GM19099 (cell line): ENCODE data around the gene DHPS.

ENCODE experiments used
- POLR2A ChIP-seq: IDR thresholded peaks from 3 replicates; pipeline ENCODE4 v1.6.1; 2011; ENCODE audit warnings: low read depth; ENCODE audit not compliant: insufficient read length; ENCODE audit errors: extremely low read depth

Gene DHPS

DNA sequence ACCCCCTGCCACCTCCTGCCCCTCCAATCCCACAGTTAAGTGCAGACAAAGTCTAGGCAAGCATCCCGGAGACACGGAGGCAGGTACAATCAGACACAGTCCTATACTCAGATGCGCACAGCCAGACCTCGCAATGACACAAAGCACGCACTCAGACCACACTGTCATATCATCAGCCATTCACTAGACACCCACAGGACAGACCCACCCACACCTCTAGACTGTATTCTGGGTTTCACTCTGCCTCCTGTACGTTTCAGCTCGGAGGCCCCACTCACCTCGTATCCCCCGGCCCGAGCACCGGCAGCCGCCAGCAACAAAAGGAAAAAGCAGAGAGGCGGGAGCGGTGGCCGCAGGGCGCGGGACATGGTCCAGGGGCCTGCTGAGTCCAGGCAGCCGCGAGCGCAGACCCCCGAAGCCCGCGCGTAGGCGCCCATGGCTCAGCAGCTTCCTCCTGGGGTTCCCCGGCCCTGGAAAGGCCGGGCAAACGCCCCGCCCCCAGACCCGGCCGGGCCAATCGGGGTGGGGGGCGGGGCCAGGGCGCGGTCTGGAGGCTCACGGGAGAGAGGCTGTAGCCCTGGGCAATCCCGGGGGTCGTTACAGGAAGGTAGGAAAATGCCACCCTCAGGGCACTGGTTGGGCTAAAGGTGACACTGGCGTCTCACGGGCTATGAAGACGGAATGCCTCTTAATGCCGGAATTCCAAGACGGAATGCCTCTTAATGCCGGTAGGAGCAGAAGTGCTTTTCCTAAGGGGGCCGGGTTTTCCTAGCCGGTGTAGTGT is 15.2 kb downstream of the DHPS start, which contains the start of the genes MAN2B1 and WDR83:
Gene MAN2B1, minus strand, starts transcription at position 478 of the 784 bp plus-strand sequence. Its CDS starts 41 bp downstream, at position 437.
Gene WDR83, plus strand, starts transcription at position 543 of the 784 bp plus-strand sequence. CDS start 2,984 bp downstream, outside the sequence.
- TF ChIP-seq POLR2A = peak; percentile 83

DNA sequence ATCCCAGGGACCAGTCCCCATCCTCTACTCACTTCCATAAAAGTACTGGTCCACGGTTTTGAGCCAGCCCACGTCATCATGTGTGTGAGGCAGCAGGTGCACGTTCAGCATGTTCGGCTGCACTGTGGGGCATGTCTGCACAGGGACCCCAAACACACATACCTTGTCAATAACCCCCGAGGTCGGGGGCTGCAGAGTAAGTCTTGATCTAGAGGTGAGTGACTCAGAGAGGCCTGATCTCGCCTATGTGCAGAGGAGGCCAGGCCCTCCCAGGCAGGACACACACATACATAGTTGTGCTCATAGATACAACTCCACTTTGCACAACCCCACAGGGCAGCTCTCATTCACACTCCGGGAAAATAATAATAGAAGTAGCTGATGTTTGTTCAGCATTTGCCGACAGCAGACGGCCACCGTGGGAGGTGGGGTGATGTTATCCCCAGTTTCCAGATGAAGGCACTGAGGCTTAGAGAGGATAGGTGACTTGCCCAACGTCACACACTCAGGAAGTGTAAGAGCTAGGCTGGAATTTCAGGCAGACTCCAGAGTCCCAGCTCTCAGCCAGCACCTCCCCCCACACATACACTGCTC is 15.9 kb downstream of the DHPS start:
- TF ChIP-seq POLR2A = peak; percentile 2

DNA sequence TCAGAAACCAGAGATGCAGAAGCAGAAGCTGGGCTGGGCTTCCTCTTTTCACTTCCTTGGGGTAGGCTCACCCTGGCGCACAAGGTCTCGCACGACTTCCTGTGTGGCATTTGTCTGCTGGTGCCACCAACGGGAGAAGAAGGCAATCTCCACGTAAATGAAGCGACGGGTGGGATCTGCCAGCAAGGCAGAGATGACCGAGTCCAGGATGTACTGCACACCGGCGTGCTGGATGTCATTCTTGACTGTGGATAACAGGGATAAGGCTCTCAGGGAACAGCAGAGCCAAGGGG is 16.5 kb downstream of the DHPS start:
- TF ChIP-seq POLR2A = peak; percentile 60

DNA sequence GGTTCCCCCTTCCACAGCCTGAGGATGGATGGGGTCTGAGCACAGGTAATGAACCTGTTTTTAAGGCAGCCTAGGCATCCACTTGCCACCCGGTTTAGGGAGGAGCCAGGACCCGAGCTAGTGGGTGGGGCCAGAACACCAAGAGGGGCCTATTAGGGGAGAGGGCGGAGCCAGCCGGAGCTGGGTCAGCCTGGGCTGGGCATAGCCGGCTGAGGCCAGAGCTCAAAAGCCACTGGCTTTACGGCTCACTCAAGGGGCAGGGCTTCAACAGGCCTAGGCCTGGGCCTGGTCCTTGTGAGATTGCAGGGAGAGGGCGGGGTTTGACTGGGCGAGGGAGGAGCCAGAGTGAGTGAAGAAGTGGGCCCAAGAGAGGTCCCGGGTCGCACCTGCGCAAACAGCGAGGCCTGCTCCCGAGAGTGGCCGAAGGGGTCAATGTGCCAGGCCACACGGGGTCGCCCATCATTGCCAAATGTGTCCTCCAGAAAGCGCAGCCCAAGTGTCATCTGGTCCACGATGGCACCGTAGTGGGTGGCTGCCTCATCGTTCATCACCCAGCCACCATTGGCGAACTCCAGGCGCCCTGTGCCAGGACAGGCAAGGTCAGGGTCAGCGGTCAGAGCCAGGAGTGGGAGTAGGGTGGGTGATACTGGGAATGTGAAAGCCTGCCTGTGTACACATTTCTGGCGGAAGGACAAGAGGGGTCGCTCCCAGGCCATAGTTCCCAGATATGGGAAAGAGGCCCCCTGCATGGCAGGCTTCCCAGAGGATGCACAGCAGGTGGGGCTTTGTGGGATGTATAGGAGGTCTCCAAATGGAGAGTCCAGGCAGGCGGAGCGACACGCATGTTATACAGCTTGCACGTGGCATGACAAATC is 17.0 kb downstream of the DHPS start:
- no peak for TF ChIP-seq POLR2A

DNA sequence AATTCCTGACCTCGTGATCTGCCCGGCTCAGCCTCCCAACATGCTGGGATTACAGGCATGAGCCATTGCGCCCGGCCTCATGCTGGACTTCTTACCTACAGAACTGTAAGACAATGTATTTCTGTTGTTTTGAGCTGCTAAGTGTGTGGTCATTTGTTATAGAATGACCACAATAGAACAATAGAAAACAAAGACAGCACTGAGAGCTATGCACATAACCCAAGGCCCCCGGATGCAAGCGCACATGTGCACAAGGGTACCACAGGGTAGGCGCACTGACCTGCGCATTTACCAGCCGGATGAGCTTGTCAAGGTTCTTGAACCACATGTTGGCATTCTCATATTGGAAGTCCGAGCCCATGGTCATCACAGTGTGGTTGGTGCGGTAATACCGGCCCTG is 20.7 kb downstream of the DHPS start:
- TF ChIP-seq POLR2A = no peak

GRCh38 chr19:12657966-12658365 is 23.7 kb downstream of the DHPS start:
- no peak for TF ChIP-seq POLR2A

GRCh38 chr19:12656899-12657571 is 24.6 kb downstream of the DHPS start:
- TF ChIP-seq POLR2A = no peak

GRCh38 chr19:12655546-12655945 is 26.1 kb downstream of the DHPS start:
- TF ChIP-seq POLR2A = no peak

DNA sequence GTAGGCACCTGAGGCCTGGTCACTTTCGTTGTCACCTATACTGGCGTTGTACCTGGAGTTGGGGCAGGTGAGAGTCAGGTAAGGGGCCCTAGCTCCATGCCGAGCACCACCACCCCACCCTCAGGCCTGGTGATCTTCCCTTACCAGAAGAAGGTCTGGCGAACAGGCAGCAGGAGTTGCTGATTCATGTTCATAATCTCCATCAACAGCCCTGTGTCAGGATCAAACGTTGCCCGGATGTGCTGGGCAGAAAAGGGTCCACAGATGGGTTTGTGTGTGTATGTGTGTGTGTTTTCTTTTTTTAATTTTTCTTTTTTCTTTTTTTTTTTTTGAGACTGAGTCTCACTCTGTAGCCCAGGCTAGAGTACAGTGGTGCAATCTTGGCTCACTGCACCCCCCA is 29.5 kb downstream of the DHPS start:
- TF ChIP-seq POLR2A = no peak

GRCh38 chr19:12649941-12650340 is 31.7 kb downstream of the DHPS start:
- TF ChIP-seq POLR2A = no peak

DNA sequence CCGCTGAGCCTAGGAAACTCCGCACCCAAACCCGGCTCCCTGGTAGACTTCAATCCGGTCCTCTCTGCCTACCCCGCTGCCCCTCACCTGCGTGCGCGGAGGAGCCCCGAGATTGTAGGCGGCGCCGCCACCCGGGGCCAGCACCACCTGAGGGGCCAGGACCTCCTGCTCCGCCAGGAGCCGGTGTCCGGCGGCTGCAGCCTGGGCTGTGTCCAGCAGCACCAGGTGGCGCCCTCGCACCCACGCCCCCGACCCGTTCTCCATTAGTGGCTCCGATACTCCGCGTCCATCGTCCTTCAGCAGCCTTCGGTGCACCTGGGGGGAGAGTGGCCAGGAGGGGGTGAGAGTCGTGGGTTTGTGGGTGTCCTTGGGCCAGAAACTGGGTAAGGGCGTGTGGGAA is 33.6 kb downstream of the DHPS start:
- TF ChIP-seq POLR2A = no peak

DNA sequence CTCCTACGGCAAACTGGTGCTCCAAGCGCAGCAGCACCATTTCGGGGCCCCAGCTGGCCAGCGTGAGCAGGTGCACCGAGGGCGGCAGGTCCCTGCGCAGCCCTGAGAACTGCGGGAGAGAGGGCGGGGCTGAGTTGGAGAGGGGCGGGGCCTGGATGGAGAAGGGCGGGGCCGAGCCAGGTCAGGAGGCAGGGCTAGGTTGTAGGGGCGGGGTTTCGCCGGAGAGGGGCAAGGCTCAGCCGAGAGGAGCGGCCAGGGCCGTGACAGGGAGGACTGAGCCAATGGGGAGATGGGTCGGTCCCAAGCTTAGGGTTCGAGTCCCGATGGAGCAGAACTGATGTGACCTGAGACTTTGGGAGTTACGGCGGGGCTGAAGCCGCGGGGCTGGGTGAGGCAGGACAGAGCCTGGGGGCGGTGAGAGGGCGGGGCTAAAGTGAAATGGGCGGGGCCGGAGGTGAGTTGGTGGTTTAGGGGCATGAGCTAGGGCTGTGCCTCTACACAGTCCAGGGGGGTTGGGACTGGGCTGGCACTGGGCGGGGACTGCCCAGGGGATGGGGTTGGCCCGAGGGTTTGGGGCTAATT is 34.1 kb downstream of the DHPS start:
- no peak for TF ChIP-seq POLR2A

DNA sequence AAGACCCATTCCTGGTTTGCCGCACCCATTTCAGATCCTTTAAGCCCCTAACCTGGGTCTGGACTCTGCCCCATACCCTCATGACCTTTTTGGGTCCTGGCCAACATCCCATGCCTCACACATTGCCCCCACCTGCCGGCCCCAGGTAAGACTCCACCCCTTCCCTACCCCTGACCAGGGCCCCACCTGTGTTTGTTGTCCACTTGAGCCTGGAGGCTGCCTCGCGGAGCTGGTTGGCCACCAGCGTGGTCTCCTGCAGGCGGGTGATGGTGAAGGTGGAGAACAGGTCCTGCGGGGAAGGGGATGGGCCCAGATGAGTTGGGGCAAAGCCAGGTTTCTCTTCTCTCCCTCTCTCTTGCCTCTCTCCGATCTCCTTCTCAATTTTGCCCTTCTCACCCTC is 34.6 kb downstream of the DHPS start:
- TF ChIP-seq POLR2A = no peak

DNA sequence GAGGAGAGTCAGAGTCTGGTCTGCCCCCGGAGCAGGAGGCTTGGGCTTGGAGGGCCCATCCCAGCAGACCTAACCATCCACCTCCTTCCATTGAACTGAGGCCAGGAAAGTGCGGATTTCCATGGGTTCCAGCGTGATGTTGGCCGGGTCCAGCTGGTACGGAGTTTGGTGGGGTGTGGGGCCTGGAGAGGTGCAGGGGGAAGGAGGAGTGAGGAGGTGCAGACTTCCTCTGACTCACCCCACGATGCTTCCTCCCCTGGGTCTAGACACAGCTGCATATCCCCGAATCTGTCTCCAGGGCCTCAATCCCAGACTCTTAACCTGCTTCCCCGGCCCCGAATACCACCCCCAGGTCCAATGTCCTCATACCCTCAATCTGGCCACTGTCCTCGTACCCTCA is 35.1 kb downstream of the DHPS start:
- TF ChIP-seq POLR2A = no peak

DNA sequence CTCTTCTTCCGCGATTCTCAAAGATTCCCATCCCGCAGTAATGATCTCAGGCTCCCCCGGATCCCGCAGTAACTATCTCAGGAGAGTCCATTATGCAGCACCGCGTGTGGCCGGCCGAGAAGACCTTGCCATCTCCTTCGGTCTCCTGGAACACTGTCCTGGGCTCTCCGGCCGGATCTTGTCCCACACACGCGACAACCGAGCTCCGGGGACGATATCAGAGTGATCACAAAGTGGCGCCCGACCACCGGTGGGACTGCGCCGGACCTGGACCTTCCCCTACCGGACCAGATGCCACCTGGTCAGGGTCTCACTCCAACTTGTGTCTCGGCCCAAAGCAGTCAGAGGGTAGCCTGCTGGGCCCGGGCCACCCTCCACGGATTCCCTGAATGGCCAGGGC is 39.2 kb downstream of the DHPS start:
- TF ChIP-seq POLR2A = no peak

GRCh38 chr19:12641456-12641855 is 40.2 kb downstream of the DHPS start:
- TF ChIP-seq POLR2A = no peak
